Activated naive CD4-positive, alpha-beta T cell treated with anti-CD3 and anti-CD28 coated beads, Interleukin-2, amount 50 U/mL, for 72 hours (primary cell): ENCODE data around the gene FAM156B. TPM values are rescaled to one million over a fixed set of nuclear protein-coding genes. Genes with fewer than 3 reads are reported as not detected.
"Not testable (repeated sequence)": the region's sequence is repeated elsewhere in the genome, so short reads cannot be mapped to it uniquely, and the experiment has no call there.

Experiments used
- ATAC-seq, 2 donors: fragments of 150-1000 bp; cut with Tn5 transposase; 2 replicates each; pipeline ENCODE4 v1.10.0; 2021; ENCODE audit warnings: mild to moderate bottlenecking in 2 of 2, moderate library complexity in 2 of 2
- DNase-seq, 2 donors: peaks; one replicate each; pipeline ENCODE4 v3.0.0; 2021 to 2022; ENCODE audit warnings: low spot score in 2 of 2
- H3K27ac Mint-ChIP-seq, 2 donors: one replicate each; pipeline ENCODE4 v1.8.0; 2022; ENCODE audit warnings: mild to moderate bottlenecking in 2 of 2, mixed read lengths in 2 of 2
- H3K36me3 Mint-ChIP-seq, 2 donors: one replicate each; pipeline ENCODE4 v1.8.0; 2022; ENCODE audit warnings: mixed read lengths in 2 of 2
- H3K9me3 Mint-ChIP-seq, 2 donors: one replicate each; pipeline ENCODE4 v1.8.0; 2022; ENCODE audit warnings: mixed read lengths in 2 of 2
- total RNA-seq, 2 donors: library from RNA; stranded (reverse); gene quantifications; one replicate each; pipeline ENCODE4 v1.2.3, GENCODE V29; 2022

FAM156B gene
- total RNA-seq, 2 donors from 2014 or later = 19.2 to 23.3 TPM

- H3K9me3 Mint-ChIP-seq, DNase-seq, H3K27ac Mint-ChIP-seq, ATAC-seq, H3K36me3 Mint-ChIP-seq: not testable (repeated sequence)
These were observed 52.8 kb downstream of the FAM156B start for GRCh38 chrX:52949884-52950283.

Other genes starting within 250 kb of the FAM156B start
- gene SSX7, start 242.4 kb upstream of the FAM156B start, total RNA-seq = not detected
- not detected for gene SSX2, start 190.2 kb upstream of the FAM156B start, total RNA-seq
- gene SSX2B, start 146.1 kb upstream of the FAM156B start, total RNA-seq = not detected
- not detected for gene SPANXN5, start 99.9 kb upstream of the FAM156B start, total RNA-seq
- not detected for gene XAGE5, start 86.0 kb upstream of the FAM156B start, total RNA-seq
- not detected for gene XAGE3, start 29.2 kb upstream of the FAM156B start, total RNA-seq
- gene FAM156A, start 61.2 kb downstream of the FAM156B start, total RNA-seq = 10 to 100 TPM; 28.8 to 47.1 TPM
- gene GPR173, start 151.5 kb downstream of the FAM156B start, total RNA-seq = under 1 TPM; 0.11 to 0.14 TPM
- gene TSPYL2, start 185.0 kb downstream of the FAM156B start, total RNA-seq = 10 to 100 TPM; 49.6 to 97.4 TPM
- gene KANTR, start 196.8 kb downstream of the FAM156B start, total RNA-seq = 10 to 100 TPM; 25.1 to 26.0 TPM